ELF-1 (cell line): ENCODE data around the gene SLC9A2.

Experiments used
- DNase-seq: peaks from one replicate; pipeline ENCODE4 v3.0.0-alpha.2; 2016; ENCODE audit warnings: low read depth, low spot score

Gene SLC9A2

DNA sequence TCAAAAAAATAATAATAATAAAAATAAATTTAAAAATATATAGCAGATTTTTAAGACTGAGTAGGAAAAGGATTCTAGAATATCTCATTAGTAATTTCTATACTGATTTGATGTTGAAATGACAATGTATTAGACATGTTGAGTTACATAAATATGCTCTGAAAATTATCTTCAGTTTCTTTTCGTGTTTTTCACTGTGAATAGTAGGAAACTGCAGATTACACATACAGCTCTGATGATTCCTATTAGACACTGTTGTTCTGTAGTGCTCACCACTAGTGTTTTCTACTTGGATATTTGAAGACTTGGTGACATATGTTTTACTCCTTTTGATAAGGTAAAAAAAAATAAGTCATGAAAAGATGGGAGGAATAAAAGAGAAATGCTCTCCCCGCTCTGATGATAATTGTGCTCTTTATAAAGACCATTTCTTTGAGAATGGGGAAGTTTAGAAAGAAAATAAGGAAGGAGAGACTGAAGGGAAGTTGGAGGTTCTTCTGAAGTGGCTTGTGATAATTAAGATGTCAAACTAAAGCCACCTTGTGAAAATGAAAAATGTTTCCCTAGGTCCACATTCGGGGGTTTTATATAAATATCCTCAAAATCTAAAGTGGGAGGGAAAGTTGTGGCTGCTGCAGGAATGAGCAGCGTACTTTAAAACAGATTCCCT, 52.9 kb downstream of the SLC9A2 start:
- DNase-seq: no peak

DNA sequence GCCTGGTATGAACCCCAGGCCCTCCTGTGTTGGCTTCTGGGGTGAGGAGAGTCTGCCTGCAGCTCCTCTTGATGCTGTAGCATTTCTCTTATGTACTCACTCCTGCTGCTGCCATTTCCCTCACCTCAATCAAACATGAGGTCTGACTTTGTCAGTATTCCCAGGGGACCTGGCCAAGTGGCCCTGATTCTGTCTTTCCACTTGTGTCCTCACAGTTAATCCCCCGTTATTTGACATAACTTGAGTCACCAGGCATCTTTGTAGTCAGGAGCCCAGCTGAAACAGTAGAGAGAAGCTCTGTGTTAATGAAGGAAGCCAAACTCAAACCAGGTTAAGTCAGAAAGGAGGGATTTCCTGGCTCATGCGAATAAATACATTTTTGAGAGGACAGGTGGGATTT, 55.0 kb downstream of the SLC9A2 start:
- no peak for DNase-seq

DNA sequence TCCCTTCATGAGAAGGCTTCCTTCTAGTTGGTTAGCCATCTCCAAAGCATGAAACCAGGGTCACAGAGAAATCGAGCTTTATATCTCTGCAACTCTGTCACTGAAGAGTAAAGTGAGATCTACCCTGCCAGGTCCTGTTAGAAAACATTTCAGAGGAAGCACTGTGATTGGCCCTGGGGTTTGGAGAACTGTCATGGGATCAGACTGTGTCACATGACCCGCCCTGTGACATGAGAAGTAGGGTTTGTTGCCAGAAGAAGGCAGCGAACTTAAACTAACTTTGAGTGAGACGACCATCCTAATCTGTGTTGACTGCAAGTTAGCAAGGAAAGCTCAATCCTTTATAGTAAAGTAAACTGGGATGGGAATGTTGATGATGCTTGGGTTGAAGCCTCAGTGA, 55.5 kb downstream of the SLC9A2 start:
- no peak for DNase-seq

DNA sequence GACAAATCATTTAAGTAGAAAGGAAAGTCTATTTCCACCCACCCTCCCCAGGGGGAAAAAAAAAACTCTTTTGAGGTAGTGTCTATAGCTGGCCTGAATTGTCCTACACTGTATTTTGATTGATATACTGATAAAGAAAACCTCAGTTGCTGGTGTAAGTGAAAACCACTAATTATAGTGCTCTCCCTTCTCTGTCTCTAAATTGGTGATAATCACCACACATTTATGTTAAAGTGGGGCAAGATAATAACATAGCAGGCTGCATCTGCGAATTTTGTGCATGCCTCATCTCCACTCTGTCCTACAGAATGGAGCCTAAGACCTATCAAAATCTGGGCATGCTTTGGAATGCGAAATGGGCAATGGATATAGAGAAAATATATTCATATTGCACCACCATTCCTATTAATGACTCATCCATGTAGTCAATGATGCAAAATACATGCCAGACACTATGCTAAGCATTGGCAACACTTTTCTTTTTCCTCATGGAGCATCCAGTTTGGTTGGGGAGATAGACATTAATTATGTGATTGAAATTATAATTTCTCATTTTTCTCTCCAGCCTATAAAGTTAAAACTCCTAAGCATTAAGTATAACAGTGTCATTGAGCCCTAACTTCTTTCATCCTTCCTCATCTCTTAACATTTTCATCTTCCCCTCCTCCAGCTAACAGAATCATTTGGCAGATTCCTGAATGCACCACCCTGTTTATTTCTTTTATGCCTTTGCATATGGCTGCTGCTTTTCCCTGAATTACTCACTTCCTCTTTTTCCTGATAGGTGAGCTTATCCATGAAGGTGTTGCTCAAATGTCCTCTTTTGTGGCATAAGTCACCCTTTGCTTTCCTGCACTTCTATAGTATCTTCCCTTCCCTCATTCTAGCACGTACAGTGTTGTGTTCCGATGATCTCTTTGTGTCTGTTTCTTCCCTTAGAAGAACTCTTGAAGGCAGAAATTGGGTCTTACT, 58.2 kb downstream of the SLC9A2 start:
- DNase-seq: no peak

DNA sequence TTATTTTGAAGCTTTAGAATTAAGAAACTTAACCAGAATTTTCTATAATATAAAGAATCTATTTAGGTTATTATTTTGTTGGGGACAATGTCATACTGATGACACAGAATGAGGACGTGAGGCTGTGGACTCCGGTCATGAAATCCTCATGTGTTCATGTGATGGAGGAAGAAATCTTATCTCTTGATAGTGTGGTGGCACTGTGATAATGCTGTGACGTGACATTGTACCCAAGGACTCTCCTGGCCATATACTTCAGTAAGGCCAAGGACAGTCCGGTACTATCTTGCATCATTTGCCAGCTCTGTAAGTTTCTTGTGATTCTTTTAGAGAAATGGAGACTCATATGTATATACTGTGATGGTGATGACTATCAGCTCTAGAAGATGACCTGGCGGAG, 59.1 kb downstream of the SLC9A2 start:
- no peak for DNase-seq

DNA sequence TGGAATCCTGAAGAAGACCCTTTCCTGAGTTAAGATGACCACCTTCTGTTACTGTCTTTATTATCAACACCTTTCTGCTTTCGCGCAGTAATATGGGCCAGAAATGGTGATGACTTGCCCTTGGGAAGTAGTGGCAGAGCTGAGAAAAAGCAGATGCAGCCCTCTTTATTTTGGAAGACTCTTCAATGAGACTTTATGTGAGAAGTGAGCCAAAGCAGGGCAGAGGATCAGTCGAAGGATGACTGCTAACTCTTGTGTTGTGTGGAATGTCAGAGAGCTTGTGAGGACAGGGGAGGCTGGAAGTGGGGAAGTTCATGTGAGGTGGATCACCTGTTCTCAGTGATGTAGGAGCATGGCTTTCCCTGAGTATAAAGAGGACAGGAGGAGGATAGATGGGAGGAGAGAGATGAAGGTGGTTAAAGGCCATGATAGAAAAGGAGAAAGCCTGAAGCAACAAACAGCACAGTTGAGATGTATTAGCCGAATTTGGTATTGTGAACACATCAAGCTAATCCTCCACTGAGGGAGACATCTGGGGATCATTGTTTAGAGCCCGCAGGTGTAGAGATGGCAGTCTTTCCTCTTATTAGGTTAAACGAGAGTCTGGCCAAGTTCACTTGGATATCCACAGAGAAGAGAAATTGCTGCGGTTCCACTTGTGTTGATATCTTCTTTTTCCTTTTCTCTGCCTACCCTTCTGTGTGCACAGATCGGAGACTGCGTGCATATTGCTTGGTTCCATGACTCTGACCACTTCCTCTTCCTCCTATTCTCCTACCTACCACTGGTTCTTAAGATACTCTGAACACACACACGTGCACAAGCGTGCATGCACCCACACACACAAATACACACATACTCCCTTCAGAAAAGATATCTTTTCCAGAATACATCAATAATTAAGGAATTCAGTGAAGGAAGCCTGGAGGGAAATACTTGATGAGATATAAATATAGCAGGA, 67.4 kb downstream of the SLC9A2 start:
- no peak for DNase-seq

DNA sequence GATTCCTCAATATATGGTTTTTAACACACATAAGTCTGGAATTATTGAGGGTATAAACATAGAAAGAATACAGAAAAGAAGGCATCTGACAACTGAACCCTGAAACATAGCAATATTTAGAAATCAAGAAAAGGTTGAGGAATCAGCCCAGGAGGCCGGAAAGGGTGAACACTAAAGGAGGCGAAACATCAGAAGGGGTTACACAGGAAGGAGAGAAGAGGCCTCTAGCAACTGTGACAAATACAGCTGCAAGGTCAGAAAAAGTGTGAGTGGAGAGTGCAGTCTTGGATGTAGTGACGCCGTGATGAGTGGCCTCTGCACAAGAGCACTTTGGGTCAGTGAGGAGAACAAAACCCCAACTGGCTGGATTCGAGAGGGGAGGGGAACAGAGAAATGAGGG, 70.7 kb downstream of the SLC9A2 start:
- DNase-seq: no peak

DNA sequence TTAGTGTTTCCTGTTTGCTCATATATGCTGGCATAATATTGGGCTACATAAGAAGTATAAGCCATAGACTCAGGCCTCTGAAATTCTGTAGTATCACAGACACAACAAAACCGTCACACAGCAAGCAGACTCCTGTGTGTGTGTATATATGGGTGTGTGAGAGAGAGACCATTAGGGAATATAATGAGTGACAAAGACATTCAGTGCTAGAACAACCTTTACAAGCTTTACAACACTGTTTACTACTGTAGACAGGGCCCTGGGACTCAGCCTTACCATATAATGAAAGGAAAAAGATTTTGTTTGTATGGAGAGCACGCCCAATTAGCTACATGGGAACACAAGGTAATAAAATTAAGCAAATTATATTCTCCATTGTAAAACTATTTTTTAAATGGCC, 77.1 kb downstream of the SLC9A2 start:
- DNase-seq: no peak

DNA sequence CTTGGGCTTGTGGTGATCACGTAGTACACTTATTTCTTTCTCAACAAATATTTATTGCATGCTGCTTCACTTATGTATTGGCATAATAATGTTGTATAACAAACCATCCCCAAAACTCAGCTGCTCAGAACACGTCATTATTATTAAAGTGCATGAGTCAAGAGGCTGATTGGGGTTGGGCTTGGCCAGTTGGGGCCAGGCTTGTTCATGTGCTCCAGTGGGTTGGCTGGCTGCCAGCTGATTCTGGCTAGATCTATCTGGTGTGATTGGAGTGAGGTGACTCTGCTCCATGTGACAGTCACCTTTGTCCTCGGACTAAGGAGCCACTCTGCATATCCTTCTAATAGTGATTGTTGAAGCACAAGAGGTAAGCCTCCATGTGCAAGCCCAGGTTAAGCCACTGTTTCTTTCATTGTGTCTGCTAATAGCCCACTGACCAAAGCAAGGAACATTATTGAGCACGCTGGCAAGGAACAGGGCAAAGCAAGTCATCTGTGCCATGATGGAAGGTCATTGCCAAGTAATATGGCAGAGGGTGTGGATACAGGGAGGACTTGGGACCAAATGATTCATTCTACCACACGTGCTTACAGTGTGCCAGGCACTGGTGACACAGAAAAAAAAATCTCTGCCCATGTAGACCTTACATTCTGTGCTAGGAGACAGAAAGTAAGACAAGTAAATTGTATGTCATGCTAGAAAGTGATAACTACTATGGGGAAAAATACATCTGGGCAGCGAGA, 79.2 kb downstream of the SLC9A2 start:
- no peak for DNase-seq

DNA sequence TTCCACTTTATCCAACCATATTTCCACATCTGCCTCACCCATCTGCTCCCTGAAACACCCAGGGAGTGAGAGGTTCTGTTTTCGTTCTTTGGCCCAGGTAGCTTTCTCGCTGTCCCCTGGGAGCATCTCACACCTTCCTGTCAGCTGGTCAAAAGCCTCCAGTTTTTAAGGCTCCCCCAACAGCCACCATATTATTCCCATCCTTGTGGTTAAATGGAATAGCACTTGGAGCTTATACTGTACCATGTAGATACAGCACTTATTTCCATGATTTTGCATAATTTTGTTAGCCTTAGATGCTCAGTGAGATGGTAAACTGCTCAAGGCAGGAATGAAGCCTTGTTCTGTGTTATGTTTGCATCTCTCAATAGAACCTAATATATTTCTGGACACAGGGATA, 84.0 kb downstream of the SLC9A2 start:
- DNase-seq: no peak

DNA sequence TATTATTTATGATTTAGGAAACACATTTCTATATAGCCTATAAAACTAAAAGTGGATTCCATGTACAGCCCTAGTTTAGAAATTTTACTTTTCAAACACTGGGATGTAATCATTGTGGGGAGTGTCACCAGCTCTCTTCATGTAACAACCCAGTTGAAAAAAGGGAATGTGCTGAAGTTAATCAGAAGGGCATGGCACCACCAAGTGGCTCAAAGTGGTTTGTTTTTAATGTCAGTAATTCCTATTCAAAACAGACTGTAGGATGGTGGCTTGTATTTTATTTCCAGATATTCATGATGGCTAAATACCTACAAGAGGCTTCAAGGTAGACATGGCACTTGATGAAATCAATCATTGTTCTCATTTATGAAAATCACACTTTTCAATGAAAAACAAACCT, 84.4 kb downstream of the SLC9A2 start:
- DNase-seq: peak; percentile 7

DNA sequence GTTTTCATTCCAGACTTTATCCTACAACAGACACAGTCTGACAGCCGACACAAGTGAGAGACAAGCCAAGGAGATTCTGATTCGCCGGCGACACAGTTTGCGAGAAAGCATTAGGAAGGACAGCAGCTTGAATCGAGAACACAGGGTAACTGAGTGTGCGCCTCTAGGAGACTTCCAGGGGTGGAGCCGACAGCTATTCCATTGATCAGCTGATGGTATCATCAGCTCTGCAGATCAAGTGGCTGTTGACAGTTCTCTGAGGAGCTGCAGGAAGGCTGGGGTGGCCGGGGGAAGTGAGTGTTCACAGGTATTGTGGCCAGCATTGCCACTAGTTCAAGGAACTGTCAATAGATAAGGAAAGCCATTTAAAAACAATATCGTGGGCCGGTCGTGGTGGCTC, 85.2 kb downstream of the SLC9A2 start:
- peak; percentile 53 for DNase-seq

DNA sequence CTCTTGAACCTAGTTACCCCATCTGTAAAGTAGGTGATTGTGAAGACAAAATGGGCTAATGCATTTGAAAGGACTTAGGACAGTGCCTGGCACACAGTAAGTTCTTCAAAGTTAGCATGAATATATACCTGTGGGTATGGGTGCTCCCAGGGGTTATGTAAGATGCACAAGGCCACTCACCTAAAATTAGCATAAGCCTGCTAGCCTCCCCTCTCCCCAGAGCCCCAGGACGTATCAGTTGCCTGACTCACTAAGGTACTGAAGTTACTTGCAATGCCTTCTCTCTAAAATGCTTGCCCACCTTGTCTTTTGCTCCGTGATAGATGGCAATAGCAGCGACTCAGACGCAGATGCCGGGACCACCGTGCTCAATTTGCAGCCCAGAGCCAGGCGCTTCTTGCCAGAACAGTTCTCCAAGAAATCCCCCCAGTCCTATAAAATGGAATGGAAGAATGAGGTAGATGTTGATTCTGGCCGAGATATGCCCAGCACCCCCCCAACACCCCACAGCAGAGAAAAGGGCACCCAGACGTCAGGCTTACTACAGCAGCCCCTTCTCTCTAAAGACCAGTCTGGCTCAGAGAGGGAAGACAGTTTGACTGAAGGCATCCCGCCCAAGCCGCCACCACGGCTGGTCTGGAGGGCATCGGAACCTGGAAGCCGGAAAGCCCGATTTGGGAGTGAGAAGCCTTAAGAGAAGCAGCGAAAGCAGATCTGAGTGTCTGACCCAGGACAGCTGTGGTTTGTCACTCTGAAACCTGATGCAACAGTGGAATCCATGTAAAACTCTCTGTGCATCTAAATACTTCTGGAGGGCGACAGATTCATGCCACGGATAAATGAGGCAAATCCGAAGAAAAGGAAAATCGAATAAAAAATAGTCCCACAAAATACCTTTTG, 88.7 kb downstream of the SLC9A2 start:
- DNase-seq: peak; percentile 7

DNA sequence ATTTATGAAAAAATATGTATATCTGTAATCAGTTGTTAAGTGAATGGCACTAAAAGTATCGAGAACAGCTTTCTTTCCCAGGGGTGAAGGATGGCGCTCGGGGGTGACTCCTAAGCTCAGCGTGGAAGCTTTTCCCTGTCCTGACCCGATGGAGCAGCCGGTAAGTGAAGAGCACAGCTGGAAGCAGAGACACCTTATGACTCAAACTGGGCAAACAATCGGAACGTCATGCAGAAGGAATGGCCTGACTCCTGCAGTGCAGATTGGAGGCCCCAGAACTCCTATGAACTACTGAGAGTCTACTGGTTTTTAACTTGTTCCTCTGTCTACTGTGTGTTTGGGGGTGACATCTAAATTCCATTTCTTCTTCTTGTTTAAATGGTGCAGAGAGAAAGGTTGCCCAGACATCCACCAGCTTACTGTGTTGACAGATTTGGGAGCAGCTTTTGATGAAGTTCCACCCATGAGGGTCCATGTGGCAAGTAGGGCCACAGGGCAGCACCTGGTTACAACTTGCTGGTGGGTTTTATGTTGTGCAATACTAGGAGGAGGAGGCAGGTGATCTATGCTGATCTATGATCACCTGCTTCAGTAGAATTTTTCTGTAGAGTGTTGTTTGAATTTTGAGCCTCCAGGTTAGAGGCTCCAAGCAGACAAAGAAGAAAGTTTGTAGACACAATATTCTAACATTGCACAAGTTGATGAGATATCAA, 89.7 kb downstream of the SLC9A2 start:
- DNase-seq: peak; percentile 8

DNA sequence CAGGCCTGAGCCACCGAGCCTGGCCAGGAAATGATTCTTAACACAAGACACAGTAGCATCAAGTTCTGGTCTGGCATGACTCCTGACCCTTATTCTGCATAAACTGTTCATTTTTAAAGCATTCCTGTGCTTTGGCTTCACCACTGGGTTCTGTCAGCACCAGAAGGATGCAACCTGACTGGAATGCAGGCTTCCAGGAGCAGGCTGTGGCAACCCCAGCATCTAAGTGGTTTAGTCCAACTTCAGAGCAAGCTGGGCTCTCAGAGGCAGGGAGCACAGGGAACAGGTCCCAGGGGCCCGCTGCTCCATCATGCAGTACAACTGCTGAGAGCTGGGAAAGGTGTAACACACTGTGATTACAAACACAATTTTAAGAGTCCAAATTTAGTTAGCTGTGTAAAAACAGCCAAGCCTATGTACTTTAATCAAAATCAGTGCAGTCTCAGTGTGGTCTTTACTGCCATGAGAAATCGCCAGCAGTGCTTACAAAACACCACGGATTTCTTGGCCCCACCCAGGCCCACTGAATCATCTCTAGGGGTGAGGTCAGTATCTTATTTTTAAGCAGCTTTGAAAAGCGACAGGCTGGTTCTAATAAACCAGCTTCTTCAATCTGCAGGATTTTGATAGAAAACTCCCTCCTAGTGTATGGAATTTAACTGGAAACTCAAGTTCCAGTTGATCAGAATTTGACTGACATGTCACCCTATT, 98.1 kb downstream of the SLC9A2 start:
- no peak for DNase-seq

DNA sequence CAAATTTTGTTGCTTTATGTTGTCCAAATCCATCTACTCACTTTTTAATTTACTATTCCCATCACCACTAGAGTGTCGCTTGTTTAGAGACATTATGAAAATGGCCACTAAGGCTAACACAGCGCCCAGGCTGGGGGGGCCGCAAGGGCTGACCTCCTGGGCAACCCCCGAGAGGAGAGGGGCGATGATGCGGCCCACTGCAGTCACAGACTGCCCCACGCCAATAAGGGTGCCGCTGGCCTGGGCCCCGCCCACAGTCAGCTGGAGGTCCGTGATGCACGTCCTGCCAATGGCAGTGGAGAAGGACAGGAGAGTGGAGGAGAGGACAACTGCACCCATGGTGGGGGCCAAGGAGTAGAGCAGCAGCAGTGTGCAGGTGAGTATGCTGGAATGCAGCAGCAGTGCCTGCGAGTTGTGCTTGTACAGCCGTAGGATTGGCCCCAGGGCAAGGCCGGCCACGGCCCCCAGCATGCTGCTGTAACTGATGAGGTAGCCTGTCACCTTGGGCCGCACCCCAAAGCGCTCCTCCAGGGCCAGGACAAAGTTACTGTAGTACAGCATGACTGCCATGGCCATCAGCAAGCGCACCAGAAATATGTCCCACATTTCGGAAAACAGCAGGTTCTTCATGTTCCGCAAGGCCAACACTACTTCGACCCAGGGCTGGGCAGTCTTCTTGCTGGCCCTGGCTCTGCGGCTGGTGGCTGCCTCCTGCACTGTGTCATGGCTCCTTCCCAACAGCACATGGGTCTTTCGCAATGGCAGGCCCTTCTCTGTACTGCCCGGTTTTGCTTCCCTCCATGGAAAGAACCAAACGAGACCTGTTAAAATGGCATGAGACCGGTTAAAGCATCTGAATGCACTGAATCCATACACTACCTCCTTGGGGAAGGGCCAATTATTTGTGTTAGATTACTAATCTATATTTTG, 99.3 kb downstream of the SLC9A2 start:
- no peak for DNase-seq

DNA sequence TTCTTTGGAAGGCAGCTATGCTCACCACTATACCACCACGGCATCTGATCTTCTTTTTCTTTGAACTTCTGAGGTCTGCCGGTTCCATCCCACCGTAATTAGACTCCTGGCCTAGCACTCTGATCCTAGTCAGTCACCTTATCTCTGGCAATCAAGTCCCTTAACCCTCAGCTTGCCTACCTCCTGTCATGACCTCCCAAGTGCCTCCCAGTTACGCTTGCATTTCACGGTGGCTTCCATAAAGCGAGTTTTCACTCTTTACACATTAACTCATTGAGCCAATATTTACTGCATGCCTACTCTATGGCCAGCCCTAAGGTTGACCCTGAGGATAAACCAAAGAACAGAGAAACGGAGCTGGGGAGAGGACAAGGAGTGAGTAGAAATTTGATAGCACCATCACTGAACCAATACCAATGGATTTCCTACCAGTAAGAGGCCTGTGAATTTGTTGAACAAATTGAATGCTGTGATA, 104.7 kb downstream of the SLC9A2 start:
- no peak for DNase-seq

DNA sequence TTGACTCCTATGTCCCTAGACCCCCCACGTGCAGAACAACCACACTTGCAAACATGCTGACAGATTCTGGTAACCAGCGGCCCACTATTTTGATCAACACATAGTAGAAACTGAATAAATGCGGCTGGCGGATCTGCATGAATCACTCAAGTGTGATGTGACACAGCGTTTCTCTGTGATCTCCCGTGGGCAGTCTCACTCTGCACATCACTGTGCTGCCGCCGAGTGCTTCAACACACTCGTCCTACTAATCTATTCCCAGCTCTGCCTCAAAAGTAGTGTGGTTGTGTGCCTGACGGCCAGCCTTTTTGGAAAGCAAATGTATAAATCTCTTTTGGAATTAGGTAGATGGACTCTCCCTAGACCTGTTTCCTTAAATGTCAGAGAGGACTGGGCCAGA, 105.2 kb downstream of the SLC9A2 start:
- no peak for DNase-seq
